Neuronal stem cell (in vitro differentiated cells): Measurements from ENCODE around the gene ZNF366.

Experiments used
- DNase-seq: peaks from one replicate; pipeline ENCODE4 v3.0.0-alpha.2; 2013; ENCODE audit warnings: low spot score
- H2AFZ ChIP-seq: one replicate; pipeline ENCODE4 v1.6.1; 2013; ENCODE audit warnings: mild to moderate bottlenecking, low read length, inconsistent platforms
- H2AK5ac ChIP-seq: 2 replicates; pipeline ENCODE4 v1.6.1; 2013; ENCODE audit warnings: low read depth, mild to moderate bottlenecking, inconsistent platforms, low read length, moderate library complexity, mixed read lengths
- H2BK120ac ChIP-seq: 2 replicates; pipeline ENCODE4 v1.6.1; 2013; ENCODE audit warnings: low read depth, mild to moderate bottlenecking, inconsistent platforms, low read length, moderate library complexity, mixed read lengths
- H2BK12ac ChIP-seq: one replicate; pipeline ENCODE4 v1.6.1; 2013; ENCODE audit warnings: low read length, inconsistent platforms
- H2BK15ac ChIP-seq: 2 replicates; pipeline ENCODE4 v1.6.1; 2013; ENCODE audit warnings: mild to moderate bottlenecking, low read length, inconsistent platforms, mixed read lengths
- H2BK5ac ChIP-seq: one replicate; pipeline ENCODE4 v1.6.1; 2013; ENCODE audit warnings: inconsistent platforms, mild to moderate bottlenecking, low read length, moderate library complexity
- H3K14ac ChIP-seq: one replicate; pipeline ENCODE4 v1.6.1; 2013; ENCODE audit warnings: low read length, inconsistent platforms
- H3K18ac ChIP-seq: 2 replicates; pipeline ENCODE4 v1.6.1; 2013; ENCODE audit warnings: low read length, inconsistent platforms
- H3K23ac ChIP-seq: 2 replicates; pipeline ENCODE4 v1.6.1; 2013; ENCODE audit warnings: low read depth, mild to moderate bottlenecking, mixed read lengths, low read length, inconsistent platforms; ENCODE audit not compliant: poor library complexity
- H3K27ac ChIP-seq: replicated peaks from 3 replicates; pipeline ENCODE4 v1.5.1; 2013; ENCODE audit warnings: low read length, inconsistent platforms
- H3K27me3 ChIP-seq, 3 experiments: 2 replicates each; pipeline ENCODE4 v1.6.1; 2013; ENCODE audit warnings: low read length in 3 of 3, mild to moderate bottlenecking in 2 of 3, inconsistent platforms in 1 of 3, low read depth in 1 of 3, mixed read lengths in 1 of 3, moderate library complexity in 1 of 3; ENCODE audit not compliant: control insufficient read depth in 3 of 3, insufficient read depth in 3 of 3
- H3K36me3 ChIP-seq, 2 donors: replicated peaks in 1 of 2; 2 replicates each; pipeline ENCODE4 v1.6.1; 2013; ENCODE audit warnings: low read length in 2 of 2; ENCODE audit not compliant: control insufficient read depth in 2 of 2, insufficient read depth in 2 of 2
- H3K4ac ChIP-seq: 2 replicates; pipeline ENCODE4 v1.6.1; 2013; ENCODE audit warnings: inconsistent platforms, mild to moderate bottlenecking, low read length, moderate library complexity
- H3K4me1 ChIP-seq, 2 donors: 1 replicate in 1 of 2; 2 replicates in 1 of 2; pipeline ENCODE4 v1.6.1; 2013; ENCODE audit warnings: low read length in 2 of 2, low read depth in 1 of 2; ENCODE audit not compliant: control insufficient read depth in 2 of 2, insufficient read depth in 1 of 2
- H3K4me2 ChIP-seq: one replicate; pipeline ENCODE4 v1.6.1; 2013; ENCODE audit warnings: mild to moderate bottlenecking, low read length, inconsistent platforms; ENCODE audit not compliant: insufficient read depth, poor library complexity, severe bottlenecking
- H3K4me3 ChIP-seq, 2 donors: 2 replicates each; pipeline ENCODE4 v1.5.1; 2013; ENCODE audit warnings: low read length in 2 of 2, mild to moderate bottlenecking in 2 of 2, inconsistent platforms in 1 of 2, moderate library complexity in 1 of 2
- H3K79me1 ChIP-seq: one replicate; pipeline ENCODE4 v1.6.1; 2013; ENCODE audit warnings: low read depth, mild to moderate bottlenecking, inconsistent platforms, low read length, moderate library complexity
- H3K9ac ChIP-seq: one replicate; pipeline ENCODE4 v1.6.1; 2013; ENCODE audit warnings: mild to moderate bottlenecking, low read depth, low read length, inconsistent platforms; ENCODE audit not compliant: poor library complexity
- H3K9me3 ChIP-seq, 2 donors: replicated peaks in 1 of 2; 2 replicates each; pipeline versions ENCODE3 to v1.6.1; 2013; ENCODE audit warnings: low read length in 2 of 2, mild to moderate bottlenecking in 2 of 2, inconsistent platforms in 1 of 2, low read depth in 1 of 2, mixed read lengths in 1 of 2, moderate library complexity in 1 of 2; ENCODE audit not compliant: control insufficient read depth in 2 of 2, insufficient read depth in 1 of 2
- H4K8ac ChIP-seq: one replicate; pipeline ENCODE4 v1.6.1; 2013; ENCODE audit warnings: low read depth, mild to moderate bottlenecking, inconsistent platforms, low read length, moderate library complexity
- H4K91ac ChIP-seq: one replicate; pipeline ENCODE4 v1.6.1; 2013; ENCODE audit warnings: low read length, low read depth, mild to moderate bottlenecking, inconsistent platforms; ENCODE audit not compliant: poor library complexity
- WGBS, 2 donors: extraction: QIAGEN DNeasy Blood & Tissue Kit; methylation state at CpG; one replicate each; pipeline ENCODE4 v1.1.7; 2013; ENCODE audit warnings: missing lambda C conversion rate in 2 of 2, mixed read lengths in 1 of 2; ENCODE audit not compliant: insufficient read length in 2 of 2, insufficient replicate concordance in 1 of 2; ENCODE audit errors: extremely low coverage in 2 of 2; 5-methylcytosine and 5-hydroxymethylcytosine counted together

ZNF366 gene

GRCh38 chr5:72428669-72429068 lies 78.5 kb downstream of the ZNF366 start:
- Histone ChIP-seq H3K18ac (no peak overlapping the region), H2BK120ac (no peak overlapping the region), H3K4me3 (no peak overlapping the region), H3K4me1 (peaks cover 5 to 9% of the 10 kb centered on the region in 2 donors), H2BK15ac (no peak overlapping the region), H3K27me3 (no peaks in the 10 kb centered on the region), H2AK5ac (no peak overlapping the region), H3K9me3 (no peaks in the 10 kb centered on the region), H3K9ac (no peak overlapping the region), H4K8ac (no peak overlapping the region), H4K91ac (no peak overlapping the region), H3K23ac (no peak overlapping the region), H2AFZ (no peak overlapping the region), H3K36me3 (no peaks in the 10 kb centered on the region), H3K4me2 (no peak overlapping the region), H3K79me1 (no peaks in the 10 kb centered on the region), H2BK5ac (no peak overlapping the region), H3K14ac (no peak overlapping the region), H2BK12ac (no peak overlapping the region), H3K4ac (no peak overlapping the region), H3K27ac (no peak overlapping the region)
- no CpG with 5 or more reads among the region's 1 CpG for WGBS, 2 donors
- no peak for DNase-seq

DNA sequence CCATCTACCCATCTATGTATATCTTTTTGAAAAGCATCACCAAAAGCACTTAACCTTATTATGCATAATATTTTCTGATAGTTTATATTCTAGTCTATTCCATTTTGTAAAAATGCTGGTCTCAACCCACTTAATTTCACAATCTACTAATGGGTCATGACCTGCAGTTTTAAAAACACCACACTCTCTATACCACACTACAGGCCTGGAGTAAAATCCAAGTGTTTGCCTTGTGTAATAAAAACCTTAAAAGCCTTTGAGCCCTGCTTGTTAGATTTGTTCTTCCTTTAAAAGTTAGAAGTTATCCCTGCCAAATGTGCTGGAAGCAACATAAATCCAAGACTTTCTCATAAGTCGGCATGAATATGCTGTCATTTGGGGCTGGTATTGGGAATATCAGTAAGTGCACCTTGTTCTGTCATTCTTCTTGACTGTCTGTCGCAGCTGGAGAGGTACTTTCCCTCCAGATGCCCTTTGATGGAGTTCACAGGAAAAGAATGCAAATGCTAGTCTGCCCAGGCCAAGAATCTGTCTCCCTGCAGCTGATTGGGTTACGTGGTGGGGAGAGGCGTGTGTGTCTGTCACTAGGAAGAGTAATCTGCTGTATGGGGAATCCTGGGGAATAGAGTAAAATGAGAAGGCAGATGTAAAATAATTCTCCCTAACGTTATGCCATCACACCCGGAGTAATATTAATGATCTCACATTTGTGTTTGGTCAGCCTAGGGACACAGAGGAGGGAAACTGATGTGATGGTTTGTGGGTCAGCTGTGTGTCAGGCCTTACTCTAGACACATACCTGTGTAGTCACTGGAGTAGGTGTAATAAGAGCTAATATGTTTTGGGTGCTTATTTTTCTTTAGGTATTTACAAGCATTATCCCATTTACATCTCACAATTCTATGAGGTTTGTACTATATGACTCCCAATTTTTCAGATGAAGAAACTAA lies 79.4 kb downstream of the ZNF366 start:
- H2BK12ac ChIP-seq = no peak overlapping the region
- no peak overlapping the region for H3K4me3 ChIP-seq
- H3K4me2 ChIP-seq = no peak overlapping the region
- no peak overlapping the region for H4K8ac ChIP-seq
- H4K91ac ChIP-seq = no peak overlapping the region
- peak; percentile 11 for DNase-seq
- H3K4ac ChIP-seq = no peak overlapping the region
- H3K79me1 ChIP-seq = no peaks in the 10 kb centered on the region
- no peak overlapping the region for H2AK5ac ChIP-seq
- peak overlapping the region; percentile 1 for H2AFZ ChIP-seq
- H3K23ac ChIP-seq = no peak overlapping the region
- H3K14ac ChIP-seq = no peak overlapping the region
- no peak overlapping the region for H3K18ac ChIP-seq
- no peak overlapping the region for H3K27ac ChIP-seq
- peaks cover 5 to 9% of the 10 kb centered on the region in 2 donors for H3K4me1 ChIP-seq
- no CpG with 5 or more reads among the region's 6 CpGs for WGBS, 2 donors
- no peak overlapping the region for H3K9ac ChIP-seq
- no peaks in the 10 kb centered on the region for H3K27me3 ChIP-seq
- H3K36me3 ChIP-seq = no peaks in the 10 kb centered on the region
- no peak overlapping the region for H2BK5ac ChIP-seq
- no peaks in the 10 kb centered on the region for H3K9me3 ChIP-seq
- no peak overlapping the region for H2BK15ac ChIP-seq
- H2BK120ac ChIP-seq = no peak overlapping the region

DNA sequence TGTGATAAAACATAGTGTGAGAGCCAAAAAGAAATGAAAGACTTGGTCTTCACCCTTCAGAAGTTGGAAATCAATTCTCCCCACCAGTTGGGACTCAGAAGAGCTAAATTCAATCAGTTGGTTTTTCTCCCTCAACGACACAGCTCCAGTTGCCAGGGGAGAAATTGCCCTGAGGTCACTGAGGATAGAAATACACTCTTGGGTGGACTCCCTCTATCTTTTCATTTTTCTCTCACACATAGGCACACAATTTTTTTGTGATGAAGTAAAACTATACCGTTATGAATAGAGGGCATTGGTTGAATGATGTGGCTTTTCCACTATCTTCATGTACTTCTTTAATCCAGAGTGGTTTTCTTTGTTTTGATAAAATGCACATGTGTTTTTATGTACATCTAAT lies 80.2 kb downstream of the ZNF366 start:
- Histone ChIP-seq H3K4me1 (peaks cover 5 to 9% of the 10 kb centered on the region in 2 donors), H2BK5ac (no peak overlapping the region), H4K91ac (no peak overlapping the region), H3K27ac (no peak overlapping the region), H3K79me1 (no peaks in the 10 kb centered on the region), H3K27me3 (no peaks in the 10 kb centered on the region), H4K8ac (no peak overlapping the region), H3K9me3 (no peaks in the 10 kb centered on the region), H2BK15ac (no peak overlapping the region), H3K23ac (no peak overlapping the region), H2BK12ac (no peak overlapping the region), H2BK120ac (no peak overlapping the region), H3K36me3 (no peaks in the 10 kb centered on the region), H3K14ac (no peak overlapping the region), H3K4ac (no peak overlapping the region), H2AK5ac (no peak overlapping the region), H3K4me2 (no peak overlapping the region), H3K9ac (no peak overlapping the region), H3K4me3 (no peak overlapping the region), H2AFZ (no peak overlapping the region), H3K18ac (no peak overlapping the region)
- no CpG with 5 or more reads among the region's 2 CpGs for WGBS, 2 donors
- no peak for DNase-seq

- H3K4me2 ChIP-seq = no peak overlapping the region
- no peak overlapping the region for H2BK120ac ChIP-seq
- H3K4ac ChIP-seq = no peak overlapping the region
- H2BK5ac ChIP-seq = no peak overlapping the region
- peaks cover 5 to 9% of the 10 kb centered on the region in 2 donors for H3K4me1 ChIP-seq
- H3K79me1 ChIP-seq = no peaks in the 10 kb centered on the region
- no peak overlapping the region for H3K23ac ChIP-seq
- H2BK15ac ChIP-seq = no peak overlapping the region
- H3K9ac ChIP-seq = no peak overlapping the region
- no peak overlapping the region for H3K14ac ChIP-seq
- no peak overlapping the region for H2AFZ ChIP-seq
- no peaks in the 10 kb centered on the region for H3K9me3 ChIP-seq
- no peak overlapping the region for H3K18ac ChIP-seq
- H3K27me3 ChIP-seq = no peaks in the 10 kb centered on the region
- no peak overlapping the region for H3K27ac ChIP-seq
- DNase-seq = no peak
- no peak overlapping the region for H4K91ac ChIP-seq
- no peak overlapping the region for H2BK12ac ChIP-seq
- H2AK5ac ChIP-seq = no peak overlapping the region
- no peaks in the 10 kb centered on the region for H3K36me3 ChIP-seq
- H4K8ac ChIP-seq = no peak overlapping the region
- H3K4me3 ChIP-seq = no peak overlapping the region
Observed at GRCh38 chr5:72426019-72426418, 81.2 kb downstream of the ZNF366 start.
